SW480 (cell line): ENCODE data around the gene POC1B.

Experiments
- DNase-seq: peaks from one replicate; pipeline ENCODE4 v3.0.0-alpha.2; 2016; ENCODE audit warnings: low spot score

The POC1B gene

GRCh38 chr12:89418228-89418910, 107.5 kb downstream of the POC1B start:
- DNase-seq, result no peak

GRCh38 chr12:89417246-89417977, 108.4 kb downstream of the POC1B start:
- no peak for DNase-seq

GRCh38 chr12:89416049-89416792, 109.6 kb downstream of the POC1B start:
- no peak for DNase-seq

- DNase-seq, result no peak
Measured at GRCh38 chr12:89414851-89415250, 111.0 kb downstream of the POC1B start.

- no peak for DNase-seq
Measured at GRCh38 chr12:89414322-89414721, 111.5 kb downstream of the POC1B start.

GRCh38 chr12:89413234-89413633, 112.6 kb downstream of the POC1B start:
- no peak for DNase-seq

GRCh38 chr12:89412665-89413064, 113.2 kb downstream of the POC1B start:
- no peak for DNase-seq

- no peak for DNase-seq
Measured at GRCh38 chr12:89411846-89412245, 114.0 kb downstream of the POC1B start.

GRCh38 chr12:89411234-89411633, 114.6 kb downstream of the POC1B start:
- no peak for DNase-seq

- DNase-seq, result no peak
Measured at GRCh38 chr12:89405626-89406345, 120.1 kb downstream of the POC1B start.

GRCh38 chr12:89401433-89402058, 124.3 kb downstream of the POC1B start:
- DNase-seq, result no peak

- no peak for DNase-seq
Measured at GRCh38 chr12:89400415-89400814, 125.4 kb downstream of the POC1B start.

- no peak for DNase-seq
Measured at GRCh38 chr12:89395712-89396111, 130.1 kb downstream of the POC1B start.

- DNase-seq, result no peak
Measured at GRCh38 chr12:89393551-89394121, 132.2 kb downstream of the POC1B start.

GRCh38 chr12:89392391-89392790, 133.5 kb downstream of the POC1B start:
- no peak for DNase-seq

- no peak for DNase-seq
Measured at GRCh38 chr12:89391726-89392336, 134.0 kb downstream of the POC1B start.

GRCh38 chr12:89390802-89391673, 134.8 kb downstream of the POC1B start:
- DNase-seq, result no peak

GRCh38 chr12:89389755-89390661, 135.8 kb downstream of the POC1B start:
- no peak for DNase-seq

GRCh38 chr12:89386138-89386537, 139.7 kb downstream of the POC1B start:
- no peak for DNase-seq
